HG03095 (cell line): ENCODE data around the gene GPN1.
A peak's percentile ranks its signal among the peaks of the same experiment; 100 is the strongest.
"Not testable (repeated sequence)": the region's sequence is repeated elsewhere in the genome, so short reads cannot be mapped to it uniquely, and the experiment has no call there.

Experiments used
- ATAC-seq: cut with Tn5 transposase; IDR thresholded peaks from one replicate; pipeline ENCODE4 v1.9.1; 2021; ENCODE audit warnings: moderate library complexity; ENCODE audit not compliant: unreplicated experiment

Gene GPN1

DNA sequence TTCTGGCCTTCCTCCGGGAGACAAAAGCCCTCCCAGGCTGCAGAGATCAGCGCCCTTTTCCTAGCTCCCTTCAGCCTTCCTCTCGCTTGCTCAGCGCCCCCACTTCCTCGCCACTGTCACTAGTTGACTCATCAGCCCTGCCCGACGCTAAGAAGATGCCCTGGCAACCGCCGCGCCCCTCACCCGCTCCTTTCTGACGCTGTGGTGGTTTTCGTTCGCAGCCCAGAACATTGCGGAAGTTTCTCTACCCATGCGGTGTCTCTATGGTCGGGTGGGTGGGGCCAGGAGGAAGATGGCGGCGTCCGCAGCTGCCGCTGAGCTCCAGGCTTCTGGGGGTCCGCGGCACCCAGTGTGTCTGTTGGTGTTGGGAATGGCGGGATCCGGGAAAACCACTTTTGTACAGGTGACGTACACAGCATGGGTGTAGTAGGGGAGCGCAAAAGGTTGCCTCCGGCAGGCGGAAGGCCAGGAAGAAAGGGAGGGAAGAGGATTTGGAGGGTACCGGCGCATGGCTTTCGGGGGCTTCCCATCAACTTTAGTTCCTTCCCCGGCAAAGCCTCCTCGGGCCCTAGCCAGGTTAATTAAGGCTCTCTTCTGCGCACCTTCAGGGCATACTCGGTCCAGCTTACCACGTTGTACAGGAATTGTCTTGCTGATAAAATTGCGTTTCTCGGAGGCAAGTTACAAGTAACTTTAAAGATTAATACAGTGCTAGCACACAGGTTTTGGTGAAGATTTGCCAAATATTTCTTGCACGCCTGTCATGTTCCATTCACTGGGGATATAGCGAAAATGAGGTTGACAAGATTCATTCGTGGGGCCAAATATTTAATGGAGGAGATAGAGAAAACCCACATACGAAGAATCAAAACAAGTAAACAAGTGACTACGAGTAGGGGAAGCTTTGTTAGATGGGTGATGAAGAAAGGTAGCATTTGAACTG, at the start of gene GPN1, which contains the start of gene CCDC121:
TSS of gene GPN1 (plus strand) at position 284 of the 943 bp plus-strand sequence. CDS start at position 293, 9 bp downstream.
TSS of gene CCDC121 (minus strand) at position 246 of the 943 bp plus-strand sequence. CDS start 1,213 bp downstream, outside the sequence.
- ATAC-seq, result peak; percentile 94

GRCh38 chr2:27581417-27582128, 47.3 kb upstream of the GPN1 start:
- no peak for ATAC-seq

DNA sequence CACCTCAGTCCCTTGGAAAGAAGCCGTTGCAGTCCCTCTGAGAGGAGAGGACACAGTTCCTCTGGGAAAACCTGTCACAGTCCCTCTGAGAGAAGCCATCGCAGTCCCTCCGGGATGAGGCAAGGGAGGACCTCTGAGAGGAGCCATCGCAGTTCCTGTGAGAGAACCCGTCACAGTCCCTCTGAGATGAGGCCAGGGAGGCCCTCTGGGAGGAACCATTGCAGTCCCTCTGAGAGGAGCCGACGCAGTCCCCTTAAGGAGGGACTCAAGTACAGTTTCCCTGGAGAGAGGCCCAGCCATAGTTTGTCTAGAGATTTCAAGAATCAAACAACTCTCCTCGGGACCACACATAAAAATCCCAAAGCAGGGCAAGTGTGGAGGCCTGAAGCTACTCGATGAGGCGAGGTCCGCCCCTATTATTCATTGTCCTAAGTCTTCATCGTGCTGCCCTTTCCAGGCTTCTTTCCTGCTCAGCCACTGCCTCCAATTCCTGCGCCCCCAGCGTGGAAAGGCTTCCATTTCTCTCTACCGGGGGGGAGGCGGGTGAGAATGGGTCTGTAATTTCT, 46.6 kb upstream of the GPN1 start:
- no peak for ATAC-seq

- peak; percentile 88 for ATAC-seq
These were observed 46.0 kb upstream of the GPN1 start, which contains the start of gene ZNF512 for GRCh38 chr2:27582695-27583389. ZNF512 (plus strand) TSS chr2:27583042; CDS start chr2:27583113, 71 bp downstream.

GRCh38 chr2:27583390-27583915, 45.4 kb upstream of the GPN1 start:
- ATAC-seq, result no peak

GRCh38 chr2:27584597-27584996, 44.3 kb upstream of the GPN1 start:
- no peak for ATAC-seq

DNA sequence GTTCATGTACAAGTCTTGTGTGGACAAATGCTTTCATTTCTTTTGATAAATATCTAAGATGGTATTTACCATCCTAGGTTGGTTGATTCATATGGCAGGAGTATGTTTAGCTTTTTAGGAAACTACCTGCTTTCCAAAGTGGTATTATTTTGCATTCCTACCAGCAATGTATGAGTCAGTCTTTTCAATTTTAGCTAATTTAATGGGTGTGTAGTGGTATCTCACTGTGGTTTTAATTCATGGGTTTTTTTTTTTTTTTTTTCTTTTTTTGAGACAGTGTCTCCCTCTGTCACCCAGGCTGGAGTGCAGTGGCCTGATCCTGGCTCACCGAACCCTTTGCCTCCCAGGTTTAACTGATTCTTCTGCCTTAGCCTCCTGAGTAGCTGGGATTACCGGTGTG, 41.8 kb upstream of the GPN1 start:
- no peak for ATAC-seq

- ATAC-seq, result no peak
These were observed 40.5 kb upstream of the GPN1 start for GRCh38 chr2:27588308-27588707.

- ATAC-seq, result no peak
These were observed 37.1 kb upstream of the GPN1 start for GRCh38 chr2:27591745-27592144.

GRCh38 chr2:27593240-27593639, 35.6 kb upstream of the GPN1 start:
- ATAC-seq, result no peak

DNA sequence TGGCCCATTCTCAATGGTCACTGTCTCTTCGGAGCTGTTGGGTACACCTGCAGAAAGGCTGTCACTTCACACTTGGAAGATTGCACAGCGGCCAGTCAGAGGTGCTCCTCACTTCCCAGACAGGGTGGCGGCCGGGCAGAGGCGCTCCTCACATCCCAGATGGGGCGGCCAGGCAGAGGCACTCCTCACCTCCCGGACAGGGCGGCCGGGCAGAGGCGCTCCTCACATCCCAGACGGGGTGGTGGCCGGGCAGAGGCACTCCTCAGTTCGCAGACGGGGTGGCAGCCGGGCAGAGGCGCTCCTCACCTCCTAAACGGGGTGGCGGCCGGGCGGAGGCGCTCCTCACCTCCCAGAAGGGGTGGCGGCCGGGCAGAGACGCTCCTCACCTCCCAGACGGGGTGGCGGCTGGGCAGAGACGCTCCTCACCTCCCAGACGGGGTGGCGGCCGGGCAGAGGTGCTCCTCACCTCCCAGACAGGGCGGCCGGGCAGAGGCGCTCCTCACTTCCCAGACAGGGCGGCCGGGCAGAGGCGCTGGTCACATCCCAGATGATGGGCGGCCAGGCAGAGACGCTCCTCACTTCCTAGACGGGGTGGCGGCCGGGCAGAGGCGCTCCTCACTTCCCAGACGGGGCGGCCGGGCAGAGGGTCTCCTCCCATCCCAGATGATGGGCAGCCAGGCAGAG, 34.7 kb upstream of the GPN1 start:
- ATAC-seq, result not testable (repeated sequence)

GRCh38 chr2:27595412-27595811, 33.4 kb upstream of the GPN1 start:
- ATAC-seq, result not testable (repeated sequence)

DNA sequence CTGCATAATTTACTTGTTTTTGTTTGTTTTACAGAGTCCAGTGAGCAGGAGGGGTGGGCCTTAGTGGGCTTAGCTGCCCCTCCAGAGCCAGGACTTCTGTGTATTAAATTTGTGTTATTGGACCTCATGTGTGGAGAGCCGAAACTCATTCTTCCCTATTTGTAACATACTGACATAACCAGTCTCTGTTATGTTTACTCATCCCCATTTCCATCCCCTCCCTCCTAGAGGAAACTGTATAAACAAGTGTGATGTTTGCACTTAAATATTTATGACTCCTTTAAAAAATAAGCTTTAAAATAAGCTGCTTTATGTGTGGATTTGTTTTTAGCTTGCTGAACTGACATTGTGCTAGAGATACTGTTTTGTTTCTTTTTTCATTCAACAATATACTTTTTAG, 32.2 kb upstream of the GPN1 start:
- ATAC-seq, result no peak

- no peak for ATAC-seq
These were observed 22.2 kb upstream of the GPN1 start for GRCh38 chr2:27606611-27607010.

DNA sequence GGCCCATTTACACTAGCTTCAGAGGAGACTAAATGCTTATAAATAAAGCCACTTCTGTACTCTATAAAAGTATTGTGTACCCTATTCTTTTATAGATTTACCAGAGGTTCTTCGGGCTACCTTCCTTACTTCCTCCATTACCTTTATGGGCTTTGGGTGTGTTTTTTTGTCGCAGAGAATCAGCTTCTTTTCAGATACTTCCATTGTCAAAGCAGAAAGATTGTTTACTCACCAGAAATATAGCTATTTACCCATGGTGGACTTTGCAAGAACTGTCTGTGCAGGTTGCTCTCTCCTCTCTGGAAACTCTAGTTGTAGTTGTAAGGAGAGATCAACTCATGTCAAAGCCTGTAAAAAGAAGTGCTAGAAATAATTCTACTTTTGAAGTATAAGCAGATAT, 14.9 kb upstream of the GPN1 start:
- ATAC-seq, result no peak

GRCh38 chr2:27615316-27615715, 13.5 kb upstream of the GPN1 start:
- no peak for ATAC-seq

GRCh38 chr2:27621524-27621923, 7.3 kb upstream of the GPN1 start:
- no peak for ATAC-seq

DNA sequence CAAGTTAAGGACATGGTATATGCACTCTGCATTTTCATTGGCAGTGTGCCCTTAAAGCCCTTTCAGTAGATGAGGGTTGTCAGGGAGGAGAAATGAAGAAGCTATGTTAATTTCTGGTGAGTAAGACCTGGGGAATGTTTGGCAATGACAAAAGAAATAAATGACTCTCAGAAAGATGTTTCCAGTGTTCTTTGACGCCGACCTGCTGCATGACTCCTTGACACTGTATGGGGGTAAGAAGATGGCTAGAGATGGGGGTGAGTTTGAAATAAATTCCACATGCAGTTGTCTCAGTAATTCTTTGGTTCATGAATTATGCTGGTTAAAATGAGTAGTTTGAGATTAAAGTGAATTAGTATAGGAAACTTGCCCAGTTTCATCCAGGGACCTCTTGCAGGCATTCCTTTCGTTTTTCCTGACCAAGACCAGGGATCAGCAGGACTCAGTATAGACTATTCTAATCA, 5.9 kb upstream of the GPN1 start:
- ATAC-seq, result no peak

DNA sequence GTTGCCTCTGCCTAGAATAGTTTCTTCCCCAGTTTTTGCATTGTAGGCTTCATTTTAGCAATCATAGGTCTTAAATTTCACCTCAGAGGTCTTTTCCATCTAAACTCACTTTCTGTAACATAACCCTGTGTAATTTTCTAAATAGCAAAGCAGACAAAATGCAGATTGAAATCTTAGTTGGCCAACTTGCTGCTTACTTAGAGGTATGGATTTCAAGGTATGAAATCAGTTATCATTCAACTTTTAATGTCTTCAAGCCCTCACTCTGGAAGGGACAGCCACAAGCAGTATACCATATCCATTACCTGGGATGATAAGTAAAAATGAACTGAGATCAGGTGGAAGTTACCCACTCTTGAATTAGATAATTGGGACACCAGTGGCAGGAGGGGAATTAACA, 3.9 kb upstream of the GPN1 start:
- ATAC-seq, result no peak

DNA sequence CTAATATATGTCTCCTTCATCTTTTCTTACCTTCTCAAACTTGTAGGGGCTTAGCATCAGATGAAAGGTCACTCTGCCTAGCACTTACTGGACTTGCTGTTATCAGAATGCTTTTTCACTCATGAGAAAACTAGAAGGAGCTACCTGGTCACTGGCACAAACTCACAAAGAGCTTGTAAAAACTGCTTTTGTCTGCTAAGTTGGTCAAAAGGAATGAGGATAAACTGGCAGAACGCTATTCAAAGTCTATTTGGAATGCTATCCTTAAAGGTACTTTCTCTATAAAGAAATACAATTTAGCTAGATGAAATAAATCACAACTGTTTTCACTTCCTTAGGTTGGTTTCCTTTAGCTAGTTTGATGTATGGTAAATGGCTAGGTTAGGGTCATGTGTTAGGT, 2.5 kb upstream of the GPN1 start:
- not testable (repeated sequence) for ATAC-seq
